ENCODE results near the gene NHSL1. TPM values are rescaled to one million over a fixed set of nuclear protein-coding genes. Genes with fewer than 3 reads are reported as not detected.

NHSL1 gene
- total and polyA plus RNA-seq, 9 of the 15 experiments (the other 6 are each of a cell fraction or from before 2014, with no cell fraction given), result 0.09 to 0.20 TPM; not detected in 7

DNA sequence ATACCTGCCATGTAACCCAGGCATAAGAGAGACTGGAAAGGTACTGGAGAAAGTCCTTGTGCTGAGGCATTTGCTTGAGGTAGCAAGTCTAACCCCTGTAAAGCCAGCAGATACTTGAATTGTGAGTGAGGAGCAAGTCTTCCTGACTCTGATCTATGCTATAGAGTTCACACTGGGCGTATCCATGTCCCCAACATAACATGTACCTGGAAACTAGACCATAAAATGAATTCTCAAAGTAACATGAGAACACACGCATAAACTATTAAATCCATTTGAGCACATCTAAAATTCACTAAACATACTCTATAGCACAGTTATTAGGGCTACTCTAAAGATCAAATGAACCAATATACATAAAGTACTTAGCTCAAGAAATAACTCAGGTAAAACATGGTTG is 2.0 kb downstream of the NHSL1 start:
- no peak overlapping the region for H3K9ac ChIP-seq (ENCODE audit: insufficient read depth in 1 of 2, low read depth in 2 of 2, low read length in 2 of 2)
- no peaks in the 10 kb centered on the region for H3K9me1 ChIP-seq (ENCODE audit: control insufficient read depth, insufficient read depth, low read length)
- H3K9me3 ChIP-seq (replicated peaks; ENCODE audit: control insufficient read depth, insufficient read depth, low read depth, low read length), result no peaks in the 10 kb centered on the region
- in situ Hi-C loops (cut with MboI) (no loop called here), intact Hi-C loops (cut with micrococcal nuclease) (no loop called here)
- 0% methylated on average over 2 of the region's 2 CpGs for WGBS (ENCODE audit: insufficient coverage, low coverage, missing lambda C conversion rate)
- DNase-seq (ENCODE audit: extremely low read depth in 1 of 4, low spot score in 3 of 4), result no peak
- no peaks in the 10 kb centered on the region for H3K36me3 ChIP-seq (ENCODE audit: control insufficient read depth, insufficient read depth, low read length)
- ATAC-seq, result no peak
- no peaks in the 10 kb centered on the region for H3K79me2 ChIP-seq (ENCODE audit: control insufficient read depth, insufficient read depth, low read length)
- no peak overlapping the region for H3K4me2 ChIP-seq (ENCODE audit: insufficient read depth, low read length)
- no TSS peak for BruUV-seq (replicated peaks)
- FAIRE-seq, result no peak
- H3K4me3 ChIP-seq, result no peak overlapping the region
- H3K27ac ChIP-seq (ENCODE audit: extremely low read depth, low read depth, low read length), result no peak overlapping the region
- H4K20me1 ChIP-seq (replicated peaks; ENCODE audit: control insufficient read depth, insufficient read depth, low read length), result no peaks in the 10 kb centered on the region
- H2AFZ ChIP-seq (ENCODE audit: low read depth, low read length), result no peak overlapping the region
- H3K27me3 ChIP-seq (ENCODE audit: control insufficient read depth in 2 of 2, insufficient read depth in 2 of 2, low read length in 2 of 2), result peaks cover 2 to 4% of the 10 kb centered on the region in 2 experiments; a peak in 2 of 5 replicates
- H3K4me1 ChIP-seq (replicated peaks in 1 of 2; ENCODE audit: control insufficient read depth in 2 of 2, insufficient read depth in 2 of 2, low read length in 2 of 2), result no peaks in the 10 kb centered on the region
- POLR2A ChIA-PET, result no interaction called here
- CTCF ChIA-PET (ENCODE audit: low intra/inter-chr PET ratio), result interaction anchor here (0.6 kb wide), 1 partner anchor 115 kb away, joined by 3 read pairs; no protein-coding TSS in a partner anchor
- no peak for TF ChIP-seq MED1 (CRISPR knock-in tag; IDR thresholded peaks at IDR 0.05; ENCODE audit: borderline replicate concordance)
- TF ChIP-seq TFAP4 (CRISPR knock-in tag; IDR thresholded peaks at IDR 0.05; ENCODE audit: borderline replicate concordance), result no peak
- TF ChIP-seq CXXC5 (CRISPR knock-in tag; IDR thresholded peaks at IDR 0.05), result no peak
- TF ChIP-seq ZNF174 (CRISPR knock-in tag; IDR thresholded peaks at IDR 0.05), result no peak
- TF ChIP-seq ETS2 (tag; IDR thresholded peaks at IDR 0.05; ENCODE audit: borderline replicate concordance, poor library complexity, severe bottlenecking), result no peak
- TF ChIP-seq GTF2E2 (tag; IDR thresholded peaks at IDR 0.05), result no peak
- TF ChIP-seq ZNF274 (IDR thresholded peaks at IDR 0.05; ENCODE audit: borderline replicate concordance, low read depth, low read length), result no peak
- TF ChIP-seq ZNF165 (CRISPR knock-in tag; IDR thresholded peaks at IDR 0.05; ENCODE audit: borderline replicate concordance), result no peak
- TF ChIP-seq ZNF212 (CRISPR knock-in tag; IDR thresholded peaks at IDR 0.05), result no peak
- no peak for TF ChIP-seq PURB (CRISPR knock-in tag; IDR thresholded peaks at IDR 0.05; ENCODE audit: low read depth)
- TF ChIP-seq HLTF (IDR thresholded peaks at IDR 0.05), result no peak
- no peak for TF ChIP-seq COPS2 (conservative IDR thresholded peaks at IDR 0.05)
- TF ChIP-seq RREB1 (CRISPR knock-in tag; IDR thresholded peaks at IDR 0.05), result no peak
- TF ChIP-seq, protein P1, sequence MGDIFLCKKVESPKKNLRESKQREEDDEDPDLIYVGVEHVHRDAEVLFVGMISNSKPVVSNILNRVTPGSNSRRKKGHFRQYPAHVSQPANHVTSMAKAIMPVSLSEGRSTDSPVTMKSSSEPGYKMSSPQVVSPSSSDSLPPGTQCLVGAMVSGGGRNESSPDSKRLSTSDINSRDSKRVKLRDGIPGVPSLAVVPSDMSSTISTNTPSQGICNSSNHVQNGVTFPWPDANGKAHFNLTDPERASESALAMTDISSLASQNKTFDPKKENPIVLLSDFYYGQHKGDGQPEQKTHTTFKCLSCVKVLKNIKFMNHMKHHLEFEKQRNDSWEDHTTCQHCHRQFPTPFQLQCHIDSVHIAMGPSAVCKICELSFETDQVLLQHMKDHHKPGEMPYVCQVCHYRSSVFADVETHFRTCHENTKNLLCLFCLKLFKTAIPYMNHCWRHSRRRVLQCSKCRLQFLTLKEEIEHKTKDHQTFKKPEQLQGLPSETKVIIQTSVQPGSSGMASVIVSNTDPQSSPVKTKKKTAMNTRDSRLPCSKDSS (IDR thresholded peaks at IDR 0.05; ENCODE audit: low read depth, partially characterized antibody), result no peak
- TF ChIP-seq CAMTA2 (CRISPR knock-in tag; conservative IDR thresholded peaks at IDR 0.05), result no peak

Measured in K562 (cell line).